IPS-18a (cell line): ENCODE data around the gene KRT3.

Experiments
- H3K27ac ChIP-seq: one replicate; pipeline ENCODE4 v1.5.1; 2013; ENCODE audit warnings: low read length
- H3K27me3 ChIP-seq: one replicate; pipeline ENCODE4 v1.6.1; 2013; ENCODE audit warnings: mild to moderate bottlenecking, low read length; ENCODE audit not compliant: control insufficient read depth, insufficient read depth
- H3K36me3 ChIP-seq: one replicate; pipeline ENCODE4 v1.6.1; 2013; ENCODE audit warnings: low read depth, low read length; ENCODE audit not compliant: control insufficient read depth
- H3K4me1 ChIP-seq: one replicate; pipeline ENCODE4 v1.6.1; 2013; ENCODE audit warnings: low read depth, low read length; ENCODE audit not compliant: control insufficient read depth
- H3K4me3 ChIP-seq: one replicate; pipeline ENCODE4 v1.5.1; 2013; ENCODE audit warnings: low read length
- H3K9ac ChIP-seq: one replicate; pipeline ENCODE4 v1.6.1; 2013; ENCODE audit warnings: mild to moderate bottlenecking, low read length, moderate library complexity
- H3K9me3 ChIP-seq: one replicate; pipeline ENCODE4 v1.6.1; 2013; ENCODE audit warnings: low read depth, low read length; ENCODE audit not compliant: control insufficient read depth

The KRT3 gene

GRCh38 chr12:52779914-52780313 is 16.0 kb downstream of the KRT3 start:
- Histone ChIP-seq H3K36me3 (no peaks in the 10 kb centered on the region), H3K9ac (no peak overlapping the region), H3K27ac (no peak overlapping the region), H3K9me3 (no peaks in the 10 kb centered on the region), H3K4me1 (no peaks in the 10 kb centered on the region), H3K27me3 (no peaks in the 10 kb centered on the region), H3K4me3 (no peak overlapping the region)

- Histone ChIP-seq H3K27me3 (no peaks in the 10 kb centered on the region), H3K9ac (no peak overlapping the region), H3K36me3 (no peaks in the 10 kb centered on the region), H3K4me1 (no peaks in the 10 kb centered on the region), H3K9me3 (no peaks in the 10 kb centered on the region), H3K27ac (no peak overlapping the region), H3K4me3 (no peak overlapping the region)
These were observed 17.1 kb downstream of the KRT3 start for GRCh38 chr12:52778833-52779232.

- H3K9ac ChIP-seq: no peak overlapping the region
- H3K27ac ChIP-seq: no peak overlapping the region
- no peaks in the 10 kb centered on the region for H3K9me3 ChIP-seq
- H3K27me3 ChIP-seq: no peaks in the 10 kb centered on the region
- H3K36me3 ChIP-seq: no peaks in the 10 kb centered on the region
- H3K4me3 ChIP-seq: no peak overlapping the region
- no peaks in the 10 kb centered on the region for H3K4me1 ChIP-seq
These were observed 18.4 kb downstream of the KRT3 start for GRCh38 chr12:52777566-52777965.

GRCh38 chr12:52776913-52777395 is 19.0 kb downstream of the KRT3 start, which contains the start of gene KRT76:
Gene KRT76 (minus strand): TSS chr12:52777345. CDS start chr12:52777291, 54 bp downstream.
- H3K9me3 ChIP-seq: no peaks in the 10 kb centered on the region
- no peak within 1 kb of the TSS for H3K4me3 ChIP-seq
- H3K27ac ChIP-seq: no peak within 1 kb of the TSS
- no peaks in the 10 kb centered on the region for H3K4me1 ChIP-seq
- H3K36me3 ChIP-seq: no peaks in the 10 kb centered on the region
- H3K27me3 ChIP-seq: no peaks in the 10 kb centered on the region
- no peak within 1 kb of the TSS for H3K9ac ChIP-seq

GRCh38 chr12:52776435-52776834 is 19.5 kb downstream of the KRT3 start:
- Histone ChIP-seq H3K9ac (no peak overlapping the region), H3K36me3 (no peaks in the 10 kb centered on the region), H3K27me3 (no peaks in the 10 kb centered on the region), H3K4me3 (no peak overlapping the region), H3K27ac (no peak overlapping the region), H3K9me3 (no peaks in the 10 kb centered on the region), H3K4me1 (no peaks in the 10 kb centered on the region)

GRCh38 chr12:52774629-52775250 is 21.2 kb downstream of the KRT3 start:
- Histone ChIP-seq H3K27me3 (no peaks in the 10 kb centered on the region), H3K9ac (no peak overlapping the region), H3K4me3 (no peak overlapping the region), H3K36me3 (no peaks in the 10 kb centered on the region), H3K9me3 (no peaks in the 10 kb centered on the region), H3K4me1 (no peaks in the 10 kb centered on the region), H3K27ac (no peak overlapping the region)

GRCh38 chr12:52772772-52773171 is 23.1 kb downstream of the KRT3 start:
- Histone ChIP-seq H3K36me3 (no peaks in the 10 kb centered on the region), H3K27me3 (no peaks in the 10 kb centered on the region), H3K9ac (no peak overlapping the region), H3K4me1 (no peaks in the 10 kb centered on the region), H3K27ac (no peak overlapping the region), H3K4me3 (no peak overlapping the region), H3K9me3 (no peaks in the 10 kb centered on the region)

GRCh38 chr12:52772188-52772587 is 23.7 kb downstream of the KRT3 start:
- H3K9me3 ChIP-seq: no peaks in the 10 kb centered on the region
- no peaks in the 10 kb centered on the region for H3K36me3 ChIP-seq
- H3K4me1 ChIP-seq: no peaks in the 10 kb centered on the region
- no peak overlapping the region for H3K4me3 ChIP-seq
- no peak overlapping the region for H3K9ac ChIP-seq
- H3K27me3 ChIP-seq: no peaks in the 10 kb centered on the region
- H3K27ac ChIP-seq: no peak overlapping the region

- Histone ChIP-seq H3K27ac (no peak overlapping the region), H3K9ac (no peak overlapping the region), H3K9me3 (no peaks in the 10 kb centered on the region), H3K36me3 (no peaks in the 10 kb centered on the region), H3K4me3 (no peak overlapping the region), H3K4me1 (no peaks in the 10 kb centered on the region), H3K27me3 (no peaks in the 10 kb centered on the region)
These were observed 24.4 kb downstream of the KRT3 start for GRCh38 chr12:52771505-52771904.

GRCh38 chr12:52771088-52771487 is 24.8 kb downstream of the KRT3 start:
- no peak overlapping the region for H3K27ac ChIP-seq
- H3K27me3 ChIP-seq: no peaks in the 10 kb centered on the region

GRCh38 chr12:52769946-52770345 is 26.0 kb downstream of the KRT3 start:
- H3K27ac ChIP-seq: no peak overlapping the region
- no peak overlapping the region for H3K4me3 ChIP-seq
- no peak overlapping the region for H3K9ac ChIP-seq
- H3K9me3 ChIP-seq: no peaks in the 10 kb centered on the region
- H3K4me1 ChIP-seq: no peaks in the 10 kb centered on the region
- H3K36me3 ChIP-seq: no peaks in the 10 kb centered on the region
- no peaks in the 10 kb centered on the region for H3K27me3 ChIP-seq

More at GRCh38 chr12:52771088-52771487, 24.8 kb downstream of the KRT3 start:
- Histone ChIP-seq H3K9me3 (no peaks in the 10 kb centered on the region), H3K4me1 (no peaks in the 10 kb centered on the region), H3K9ac (no peak overlapping the region), H3K4me3 (no peak overlapping the region), H3K36me3 (no peaks in the 10 kb centered on the region)

GRCh38 chr12:52769354-52769753 is 26.6 kb downstream of the KRT3 start:
- Histone ChIP-seq H3K4me1 (no peaks in the 10 kb centered on the region), H3K4me3 (no peak overlapping the region), H3K27me3 (no peaks in the 10 kb centered on the region), H3K27ac (no peak overlapping the region), H3K9ac (no peak overlapping the region), H3K36me3 (no peaks in the 10 kb centered on the region), H3K9me3 (no peaks in the 10 kb centered on the region)
